HEK293T (cell line): Measurements from ENCODE around the gene ATP8B3.

ENCODE experiments used
- ARNT ChIP-seq: fragments of 450-650 bp; IDR thresholded peaks from 2 replicates; pipeline ENCODE4 v1.6.1; 2017; ENCODE audit warnings: mild to moderate bottlenecking
- ELF4 ChIP-seq: fragments of 450-650 bp; IDR thresholded peaks from 2 replicates; pipeline ENCODE4 v1.6.1; 2017; ENCODE audit warnings: antibody characterized with exemption
- FOXA1 ChIP-seq: fragments of 450-650 bp; IDR thresholded peaks from 2 replicates; pipeline ENCODE4 v1.6.1; 2016; ENCODE audit warnings: mild to moderate bottlenecking
- FOXK2 ChIP-seq: fragments of 450-650 bp; IDR thresholded peaks from 2 replicates; pipeline ENCODE4 v1.6.1; 2016; ENCODE audit warnings: mild to moderate bottlenecking
- FOXM1 ChIP-seq: fragments of 450-650 bp; IDR thresholded peaks from 2 replicates; pipeline ENCODE4 v1.6.1; 2017; ENCODE audit warnings: mild to moderate bottlenecking, borderline replicate concordance
- HDGF ChIP-seq: fragments of 450-650 bp; IDR thresholded peaks from 2 replicates; pipeline ENCODE4 v1.6.1; 2017; ENCODE audit warnings: antibody characterized with exemption, borderline replicate concordance
- LEF1 ChIP-seq: fragments of 450-650 bp; IDR thresholded peaks from 2 replicates; pipeline ENCODE4 v1.6.1; 2017; ENCODE audit warnings: mild to moderate bottlenecking, borderline replicate concordance
- SP1 ChIP-seq: fragments of 450-650 bp; IDR thresholded peaks from 2 replicates; pipeline ENCODE4 v1.6.1; 2017
- TARDBP ChIP-seq: fragments of 450-650 bp; IDR thresholded peaks from 2 replicates; pipeline ENCODE4 v1.6.1; 2016
- ZNF384 ChIP-seq: fragments of 450-650 bp; IDR thresholded peaks from 2 replicates; pipeline ENCODE4 v1.6.1; 2016

DNA sequence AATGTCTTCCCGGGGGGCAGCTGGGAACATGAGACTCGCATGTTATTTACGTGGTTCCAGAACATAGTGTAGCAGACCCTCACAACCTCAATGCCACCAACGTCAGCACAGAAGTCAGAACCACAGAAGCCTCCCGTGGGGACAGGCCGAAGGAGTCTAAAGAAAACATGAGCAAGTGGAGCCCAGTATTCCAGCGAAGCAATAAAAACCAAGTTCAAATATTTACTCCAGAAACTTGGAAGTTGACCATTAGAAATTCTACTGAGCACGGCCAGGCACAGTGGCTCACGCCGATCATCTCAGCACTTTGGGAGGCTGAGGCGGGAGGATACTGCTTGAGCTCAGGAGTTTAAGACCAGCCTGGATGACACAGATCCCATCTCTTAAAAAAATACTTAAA is 17.9 kb upstream of the ATP8B3 start:
- TF ChIP-seq FOXA1 (no peak), TARDBP (no peak), FOXK2 (no peak), LEF1 (no peak), ARNT (no peak), HDGF (no peak), FOXM1 (no peak), ZNF384 (no peak), ELF4 (no peak), SP1 (no peak)
